HG03196 (cell line): ENCODE measurements around the gene POLA1.
"Not testable (repeated sequence)": the region's sequence is repeated elsewhere in the genome, so short reads cannot be mapped to it uniquely, and the experiment has no call there.

Source experiments
- ATAC-seq: cut with Tn5 transposase; IDR thresholded peaks from one replicate; pipeline ENCODE4 v1.9.1; 2021; ENCODE audit not compliant: unreplicated experiment

The POLA1 gene, protein sequence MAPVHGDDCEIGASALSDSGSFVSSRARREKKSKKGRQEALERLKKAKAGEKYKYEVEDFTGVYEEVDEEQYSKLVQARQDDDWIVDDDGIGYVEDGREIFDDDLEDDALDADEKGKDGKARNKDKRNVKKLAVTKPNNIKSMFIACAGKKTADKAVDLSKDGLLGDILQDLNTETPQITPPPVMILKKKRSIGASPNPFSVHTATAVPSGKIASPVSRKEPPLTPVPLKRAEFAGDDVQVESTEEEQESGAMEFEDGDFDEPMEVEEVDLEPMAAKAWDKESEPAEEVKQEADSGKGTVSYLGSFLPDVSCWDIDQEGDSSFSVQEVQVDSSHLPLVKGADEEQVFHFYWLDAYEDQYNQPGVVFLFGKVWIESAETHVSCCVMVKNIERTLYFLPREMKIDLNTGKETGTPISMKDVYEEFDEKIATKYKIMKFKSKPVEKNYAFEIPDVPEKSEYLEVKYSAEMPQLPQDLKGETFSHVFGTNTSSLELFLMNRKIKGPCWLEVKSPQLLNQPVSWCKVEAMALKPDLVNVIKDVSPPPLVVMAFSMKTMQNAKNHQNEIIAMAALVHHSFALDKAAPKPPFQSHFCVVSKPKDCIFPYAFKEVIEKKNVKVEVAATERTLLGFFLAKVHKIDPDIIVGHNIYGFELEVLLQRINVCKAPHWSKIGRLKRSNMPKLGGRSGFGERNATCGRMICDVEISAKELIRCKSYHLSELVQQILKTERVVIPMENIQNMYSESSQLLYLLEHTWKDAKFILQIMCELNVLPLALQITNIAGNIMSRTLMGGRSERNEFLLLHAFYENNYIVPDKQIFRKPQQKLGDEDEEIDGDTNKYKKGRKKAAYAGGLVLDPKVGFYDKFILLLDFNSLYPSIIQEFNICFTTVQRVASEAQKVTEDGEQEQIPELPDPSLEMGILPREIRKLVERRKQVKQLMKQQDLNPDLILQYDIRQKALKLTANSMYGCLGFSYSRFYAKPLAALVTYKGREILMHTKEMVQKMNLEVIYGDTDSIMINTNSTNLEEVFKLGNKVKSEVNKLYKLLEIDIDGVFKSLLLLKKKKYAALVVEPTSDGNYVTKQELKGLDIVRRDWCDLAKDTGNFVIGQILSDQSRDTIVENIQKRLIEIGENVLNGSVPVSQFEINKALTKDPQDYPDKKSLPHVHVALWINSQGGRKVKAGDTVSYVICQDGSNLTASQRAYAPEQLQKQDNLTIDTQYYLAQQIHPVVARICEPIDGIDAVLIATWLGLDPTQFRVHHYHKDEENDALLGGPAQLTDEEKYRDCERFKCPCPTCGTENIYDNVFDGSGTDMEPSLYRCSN (N-terminal part only)

DNA sequence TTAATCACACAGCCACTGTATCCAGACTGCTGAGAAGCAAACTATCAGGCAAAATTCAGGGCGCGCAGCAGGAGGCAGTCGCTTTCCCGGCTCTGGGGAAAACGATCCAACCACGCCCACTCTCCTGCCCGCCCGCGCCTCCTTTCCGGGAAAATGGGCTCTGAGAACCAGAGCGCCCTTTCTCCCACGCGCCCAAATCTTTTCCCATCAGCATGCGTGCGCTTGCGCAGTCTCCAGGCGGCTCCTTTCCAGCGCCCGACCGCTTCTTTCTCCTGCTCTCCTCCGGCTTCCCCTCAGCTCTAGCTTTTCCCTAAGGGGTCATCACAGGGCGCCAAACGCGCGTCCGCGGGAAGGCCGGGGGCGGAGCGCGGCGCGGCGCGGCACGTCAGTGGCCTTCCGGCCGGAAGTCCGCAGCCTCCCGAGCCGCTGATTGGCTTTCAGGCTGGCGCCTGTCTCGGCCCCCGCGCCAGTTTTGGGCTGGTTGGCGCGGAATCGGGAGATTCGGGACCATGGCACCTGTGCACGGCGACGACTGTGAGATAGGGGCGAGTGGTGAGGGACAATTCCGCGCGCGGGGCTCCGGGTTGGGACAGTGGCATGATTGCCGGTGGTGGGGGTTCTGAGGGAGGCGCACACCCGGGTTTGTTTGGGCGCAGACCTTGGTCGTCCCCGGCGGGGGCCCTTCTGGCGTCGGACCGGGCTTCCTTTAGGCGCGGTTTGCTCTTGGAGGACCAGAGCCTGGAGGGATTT is at the start of gene POLA1:
POLA1 (plus strand) TSS at position 466 of the 750 bp plus-strand sequence; CDS start at position 510, 44 bp downstream.
- peak; percentile 97 for ATAC-seq

DNA sequence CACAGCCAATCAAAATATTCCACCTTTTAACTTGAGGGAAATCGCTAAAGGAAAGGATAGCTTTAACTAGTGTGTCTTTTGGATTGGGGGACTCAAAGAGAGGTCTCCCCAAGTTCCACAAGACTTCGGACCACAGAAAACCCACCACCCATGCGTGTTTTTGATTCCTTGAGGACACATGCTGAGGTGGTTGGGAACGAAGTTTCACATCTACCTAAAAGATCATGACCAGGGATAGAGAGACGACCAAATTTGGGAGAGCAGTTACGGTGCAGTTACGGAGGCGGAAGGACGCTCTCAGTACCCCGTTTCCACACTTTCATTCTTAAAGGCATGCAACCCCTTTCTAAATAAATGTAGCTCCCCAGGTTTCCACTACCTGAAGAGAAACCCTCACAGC is 47.7 kb upstream of the POLA1 start:
- ATAC-seq: no peak

DNA sequence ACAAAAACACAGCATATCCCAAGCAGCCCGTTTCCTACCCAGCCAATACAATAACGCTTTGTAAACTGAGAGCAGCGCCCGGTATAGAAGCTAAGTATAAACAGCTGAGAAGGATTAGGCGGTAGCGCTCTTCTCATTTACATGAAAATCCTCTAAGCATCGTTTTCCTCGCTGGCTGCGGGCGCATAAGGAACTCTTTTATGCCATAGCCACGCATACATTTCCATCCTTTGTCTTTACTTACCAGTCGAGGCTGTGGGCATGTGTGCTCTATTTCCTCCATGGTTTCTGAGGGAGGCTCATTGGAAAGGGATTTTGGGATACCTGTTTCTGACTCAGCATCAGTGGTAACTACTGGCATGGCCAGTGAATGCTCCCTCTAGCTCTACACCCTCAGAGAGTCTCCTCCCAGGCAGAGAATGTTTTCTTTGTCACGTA is 47.0 kb upstream of the POLA1 start:
- no peak for ATAC-seq

DNA sequence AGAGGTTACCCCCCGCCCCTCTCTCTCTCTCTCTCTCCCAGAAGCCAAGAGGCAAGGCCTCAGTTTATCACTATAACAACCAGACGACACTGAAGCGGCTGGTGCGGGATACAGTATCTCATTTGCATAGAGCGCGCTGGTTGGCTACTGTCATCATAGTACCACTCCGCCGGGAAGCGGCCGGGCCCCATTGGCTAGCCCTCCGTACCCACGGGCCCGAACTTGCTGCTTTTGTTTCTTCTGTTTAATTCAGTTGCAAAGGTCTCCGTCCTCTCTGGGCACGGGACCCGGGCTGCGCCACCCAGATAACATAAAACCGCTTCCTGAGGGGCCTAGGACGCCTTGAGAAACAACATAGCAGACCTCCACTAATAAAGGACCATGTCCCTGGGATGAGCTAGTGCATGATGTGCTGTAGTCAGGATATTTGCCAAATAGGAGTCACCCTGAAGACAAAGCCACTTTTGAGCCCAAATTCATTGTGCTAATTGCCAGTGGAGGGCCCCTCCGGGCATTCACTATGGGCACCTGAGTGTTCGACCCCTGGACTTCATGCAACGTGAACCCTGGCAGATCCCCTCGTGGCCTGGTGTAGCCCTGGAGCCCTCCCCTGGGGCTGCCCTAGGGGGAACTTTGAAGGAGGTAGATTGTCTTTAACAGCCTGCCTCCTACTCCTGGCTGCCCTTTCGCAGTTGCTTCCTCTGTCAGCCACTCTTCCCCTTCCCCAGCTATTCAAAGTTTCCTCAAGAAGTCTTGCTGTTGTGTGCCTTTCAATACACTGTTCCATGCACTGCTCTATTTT is 46.3 kb upstream of the POLA1 start, which contains the start of gene PCYT1B:
PCYT1B (minus strand) TSS at position 91 of the 802 bp plus-strand sequence. CDS start 242 bp downstream, outside the sequence.
- no peak for ATAC-seq

DNA sequence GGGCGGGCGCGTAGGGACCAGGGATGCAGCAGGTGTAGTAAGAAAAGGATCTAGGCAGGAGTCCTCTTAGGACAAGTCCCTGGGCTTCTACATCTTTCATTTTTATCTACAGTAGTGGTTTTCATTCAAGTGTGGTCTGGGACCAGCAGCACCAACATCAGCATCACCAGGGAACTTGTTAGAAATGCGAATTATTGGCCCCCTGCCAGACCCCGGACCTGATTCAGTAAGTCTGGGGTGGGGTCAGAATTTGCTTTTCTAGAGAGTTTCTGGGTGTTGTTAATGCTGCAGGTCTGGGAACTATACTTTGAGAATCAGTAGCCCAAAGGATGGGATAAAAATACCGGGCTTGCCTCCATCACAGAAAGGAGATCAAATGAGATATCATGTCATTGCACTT is 45.2 kb upstream of the POLA1 start:
- ATAC-seq: no peak

DNA sequence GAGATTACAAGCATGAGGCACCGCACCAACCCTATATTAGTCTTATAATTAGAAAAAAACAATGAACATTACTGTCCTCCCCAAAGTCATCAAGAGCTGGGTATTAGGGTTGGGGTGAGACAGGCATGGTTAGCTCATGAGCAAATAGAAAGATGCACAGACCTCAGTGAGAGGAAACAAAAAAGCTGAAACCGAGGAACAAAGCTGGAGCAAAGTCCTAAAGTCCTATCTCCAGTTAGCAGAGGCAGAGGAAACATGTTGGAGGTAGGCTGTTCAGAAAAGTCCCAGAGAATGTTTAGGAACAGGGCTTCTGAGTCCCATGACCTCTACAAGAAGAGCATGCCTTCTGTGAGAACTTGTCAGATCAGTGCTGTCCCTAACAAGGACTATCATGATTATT is 41.9 kb upstream of the POLA1 start:
- ATAC-seq: no peak

DNA sequence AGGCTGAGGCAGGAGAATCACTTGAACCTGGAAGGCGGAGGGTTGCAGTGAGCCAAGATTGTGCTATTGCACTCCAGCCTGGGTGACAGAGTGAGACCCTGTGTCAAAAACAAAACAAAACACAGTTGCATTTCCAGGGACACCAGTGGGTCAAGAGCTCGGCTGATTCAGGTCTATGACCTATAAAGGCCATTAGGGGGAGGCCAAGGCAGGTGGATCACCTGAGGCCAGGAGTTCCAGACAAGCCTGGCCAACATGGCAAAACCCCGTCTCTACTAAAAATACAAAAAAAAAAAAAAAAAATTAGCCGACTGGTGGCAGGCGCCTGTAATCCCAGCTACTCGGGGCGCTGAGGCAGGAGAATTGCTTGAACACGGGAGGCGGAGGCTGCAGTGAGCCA is 38.0 kb upstream of the POLA1 start:
- not testable (repeated sequence) for ATAC-seq

DNA sequence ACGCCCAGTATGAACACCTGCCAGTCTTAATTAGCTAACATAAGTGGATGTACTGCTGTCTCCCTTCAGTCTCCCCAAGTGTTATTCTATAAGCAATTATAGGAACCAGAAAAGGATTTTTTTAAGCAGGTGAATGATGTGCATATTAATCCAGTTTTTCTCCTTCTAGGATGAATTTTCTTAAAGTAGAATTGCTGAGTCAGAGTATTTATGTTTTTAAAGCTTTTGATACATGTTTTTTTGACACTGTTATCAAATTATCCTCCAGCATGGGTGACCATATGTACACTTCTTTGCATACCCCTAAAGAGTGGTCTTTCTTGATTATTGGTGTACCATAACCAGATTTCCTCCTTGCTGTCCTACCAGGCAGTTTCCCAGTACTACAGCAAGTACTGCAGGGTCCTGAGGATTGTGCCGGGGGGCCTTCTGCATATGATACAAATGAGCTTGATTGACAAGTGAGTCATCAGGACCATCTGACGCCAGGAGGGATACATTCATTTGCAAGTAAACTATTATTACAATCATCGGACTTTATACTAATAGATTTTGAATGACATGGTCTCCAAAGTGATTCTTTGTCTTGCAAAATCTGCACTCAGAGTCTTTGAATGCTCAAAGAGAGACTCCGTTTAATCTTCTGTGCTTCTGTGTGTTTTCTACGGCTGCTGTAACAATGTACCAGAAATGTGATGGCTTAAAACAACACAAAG is 35.9 kb upstream of the POLA1 start:
- ATAC-seq: no peak

DNA sequence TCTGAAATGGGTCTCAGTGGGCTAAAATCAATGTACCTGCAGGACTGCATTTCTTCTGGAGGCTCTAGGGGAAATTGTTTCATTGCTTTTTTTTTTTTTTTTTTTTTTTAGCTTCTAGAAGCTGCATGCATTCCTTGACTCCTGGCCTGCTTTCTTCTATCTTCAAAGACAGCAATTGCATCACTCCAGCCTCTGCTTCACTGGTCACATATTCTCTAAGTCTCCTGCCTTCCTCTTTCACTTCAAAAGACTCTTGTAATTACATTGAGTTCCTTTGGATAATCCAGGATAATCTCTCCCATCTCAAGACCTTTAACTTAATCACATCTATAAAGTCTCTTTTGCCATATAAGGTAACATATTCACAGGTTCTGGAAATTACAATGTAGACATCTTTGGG is 35.3 kb upstream of the POLA1 start:
- no peak for ATAC-seq

DNA sequence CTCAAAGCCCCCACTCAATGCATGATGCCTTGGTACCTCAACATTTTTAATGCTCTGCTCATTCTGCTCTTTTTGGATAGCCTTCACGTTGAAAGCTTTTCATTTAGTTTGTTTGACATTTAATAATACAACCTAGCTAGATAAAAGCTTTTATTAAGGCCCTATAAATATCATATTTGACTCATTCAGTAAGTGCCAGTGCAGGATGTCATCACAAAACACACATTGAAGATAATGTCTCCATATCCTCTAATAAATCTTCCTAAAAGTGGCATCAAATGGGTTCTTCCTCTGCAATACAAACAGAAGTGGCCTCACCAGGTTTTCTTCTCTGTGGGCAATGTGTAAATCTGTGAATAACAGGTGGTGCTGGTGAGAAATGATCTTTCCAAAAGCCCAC is 34.6 kb upstream of the POLA1 start:
- ATAC-seq: no peak

DNA sequence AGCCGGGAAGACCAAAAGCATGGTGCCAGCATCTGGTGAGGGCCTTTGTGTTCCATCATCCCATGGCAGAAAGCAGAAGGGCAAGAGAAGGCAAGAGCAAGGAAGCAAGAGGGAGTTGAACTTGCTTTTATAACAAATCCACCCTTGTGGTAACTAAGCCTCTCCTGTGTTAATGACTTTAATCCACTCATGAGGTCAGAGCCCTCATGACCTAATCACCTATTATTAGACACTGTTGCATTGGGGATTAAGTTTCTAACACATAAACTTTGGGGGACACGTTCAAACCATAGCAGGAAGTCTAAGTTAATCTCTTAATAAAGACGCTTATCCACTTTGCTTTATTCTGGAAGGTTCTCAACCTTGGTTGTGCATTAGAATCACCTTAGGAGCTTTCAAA is 34.1 kb upstream of the POLA1 start:
- no peak for ATAC-seq

DNA sequence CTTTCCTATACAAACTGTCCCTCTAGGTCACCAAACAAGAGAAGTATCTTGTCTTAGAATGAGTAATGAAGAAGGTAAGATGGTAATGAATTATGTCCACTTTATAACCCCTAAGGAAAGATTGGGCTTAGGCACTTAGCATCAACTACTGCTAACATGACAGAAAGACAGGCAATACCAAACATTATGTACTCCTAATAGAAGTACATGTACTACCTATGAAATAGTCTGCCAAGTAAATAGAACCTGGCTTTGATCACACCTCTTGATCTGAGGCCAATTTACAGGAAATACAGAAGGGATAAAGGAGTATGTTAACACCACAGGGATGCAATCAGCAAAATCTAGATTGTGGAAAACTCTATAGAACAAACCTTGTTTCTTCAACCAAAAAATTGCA is 32.4 kb upstream of the POLA1 start:
- no peak for ATAC-seq

DNA sequence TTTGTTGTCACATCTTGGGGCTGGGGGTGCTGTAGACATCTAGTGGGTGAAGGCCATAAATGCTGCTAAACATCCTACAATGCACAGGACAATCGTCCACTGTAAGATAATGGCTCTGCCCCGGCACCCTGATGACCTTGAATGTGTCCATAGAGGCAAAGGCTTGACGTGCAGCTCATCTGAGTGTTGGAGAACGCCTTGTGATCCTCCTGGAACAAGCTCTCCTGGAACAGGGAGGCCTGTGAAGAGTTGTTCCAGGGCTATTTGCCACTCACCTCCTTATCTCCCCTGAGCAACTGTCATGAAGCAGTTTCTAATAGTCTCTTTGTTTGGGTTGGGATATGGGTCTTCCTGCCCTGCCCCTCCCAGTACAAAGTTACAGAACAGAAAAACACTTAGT is 31.4 kb upstream of the POLA1 start:
- no peak for ATAC-seq

DNA sequence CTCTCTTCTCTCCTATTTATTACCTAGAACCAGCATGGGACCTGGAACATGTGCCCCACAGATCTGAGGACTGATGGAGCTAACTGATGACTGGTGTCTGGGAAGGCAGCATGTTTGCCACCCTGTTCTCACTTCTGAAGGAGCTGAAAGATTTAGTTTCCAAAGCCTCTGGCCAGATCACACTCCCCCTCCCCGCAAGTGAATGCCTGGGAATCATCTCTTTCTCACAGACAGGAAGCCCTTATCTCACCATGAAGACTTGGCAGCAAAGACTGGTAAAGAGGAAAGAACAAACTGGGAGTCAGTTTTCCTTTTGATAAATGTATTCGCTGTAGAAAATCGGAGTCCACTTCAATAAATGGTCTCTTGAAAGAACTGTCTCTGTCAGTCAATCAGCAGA is 25.6 kb upstream of the POLA1 start:
- no peak for ATAC-seq

DNA sequence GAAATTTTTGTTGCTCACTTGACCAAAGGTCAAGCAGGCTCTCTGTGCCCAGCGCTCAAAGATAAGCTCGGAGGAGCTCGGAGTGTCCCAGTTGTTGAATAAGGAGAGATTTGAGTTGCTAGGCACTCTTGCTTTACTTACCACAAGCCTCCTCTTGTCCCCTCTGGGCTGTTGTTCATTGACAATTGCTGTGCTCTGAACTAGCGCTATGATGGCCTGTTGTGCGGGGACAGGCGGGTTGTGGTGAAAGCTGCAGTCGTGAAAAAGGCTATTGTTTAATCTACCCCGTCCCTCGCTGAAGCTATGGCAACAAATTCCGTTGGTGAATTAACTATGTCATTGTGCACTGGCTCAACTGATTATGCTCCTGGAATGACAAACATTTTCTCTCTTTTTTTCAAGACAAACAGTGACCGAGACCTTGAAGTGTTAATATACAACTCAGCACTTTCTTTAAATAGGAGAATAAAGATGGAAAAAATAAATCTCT is 21.0 kb upstream of the POLA1 start:
- no peak for ATAC-seq

DNA sequence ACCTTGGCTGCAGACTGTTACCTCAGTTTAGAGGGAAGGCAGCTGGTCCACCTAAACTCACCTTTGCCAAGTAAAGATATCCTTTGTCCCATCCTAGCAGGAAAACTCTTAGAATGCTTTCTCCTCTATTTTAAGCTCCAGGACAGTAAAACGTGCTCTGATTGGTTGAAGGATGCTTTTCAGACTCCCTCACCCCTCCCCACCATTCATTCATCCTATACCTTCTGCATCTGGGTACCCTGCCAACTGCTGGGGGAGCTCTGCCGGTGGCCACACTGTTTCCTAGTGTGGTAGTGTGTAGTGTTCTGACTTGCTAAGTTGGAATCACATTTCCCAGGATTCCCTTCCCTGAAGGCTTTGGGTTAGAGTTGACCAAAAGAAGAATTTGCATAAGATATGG is 20.3 kb upstream of the POLA1 start:
- ATAC-seq: no peak

DNA sequence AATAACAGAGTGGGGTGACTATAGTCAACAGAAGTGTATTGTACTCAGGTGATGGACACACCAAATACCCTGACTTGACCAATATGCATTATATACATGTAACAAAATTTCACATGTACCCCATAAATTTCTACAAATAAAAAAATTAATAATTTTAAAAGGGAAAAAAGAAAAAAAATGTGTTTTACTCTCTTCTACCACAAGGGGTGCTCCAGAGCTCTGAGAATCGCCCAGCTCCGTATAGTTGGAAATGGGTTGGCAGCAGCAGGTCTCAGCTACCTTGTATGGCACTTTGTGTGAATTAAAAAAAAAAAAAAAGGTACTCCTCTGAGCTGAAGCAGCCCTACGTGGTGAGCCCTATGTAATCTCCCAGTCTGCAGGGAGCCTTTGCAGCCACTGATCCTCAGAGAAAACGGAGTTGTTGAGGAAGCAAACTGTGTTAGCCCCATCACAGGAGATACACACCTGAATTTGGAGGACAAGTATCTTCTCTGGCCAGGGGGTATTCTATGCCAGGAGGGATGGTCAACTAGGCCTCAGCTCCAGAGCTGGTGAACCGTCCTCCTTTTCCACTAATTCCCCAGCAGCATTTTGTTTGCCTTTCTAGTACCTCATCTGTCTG is 17.2 kb upstream of the POLA1 start:
- ATAC-seq: no peak

DNA sequence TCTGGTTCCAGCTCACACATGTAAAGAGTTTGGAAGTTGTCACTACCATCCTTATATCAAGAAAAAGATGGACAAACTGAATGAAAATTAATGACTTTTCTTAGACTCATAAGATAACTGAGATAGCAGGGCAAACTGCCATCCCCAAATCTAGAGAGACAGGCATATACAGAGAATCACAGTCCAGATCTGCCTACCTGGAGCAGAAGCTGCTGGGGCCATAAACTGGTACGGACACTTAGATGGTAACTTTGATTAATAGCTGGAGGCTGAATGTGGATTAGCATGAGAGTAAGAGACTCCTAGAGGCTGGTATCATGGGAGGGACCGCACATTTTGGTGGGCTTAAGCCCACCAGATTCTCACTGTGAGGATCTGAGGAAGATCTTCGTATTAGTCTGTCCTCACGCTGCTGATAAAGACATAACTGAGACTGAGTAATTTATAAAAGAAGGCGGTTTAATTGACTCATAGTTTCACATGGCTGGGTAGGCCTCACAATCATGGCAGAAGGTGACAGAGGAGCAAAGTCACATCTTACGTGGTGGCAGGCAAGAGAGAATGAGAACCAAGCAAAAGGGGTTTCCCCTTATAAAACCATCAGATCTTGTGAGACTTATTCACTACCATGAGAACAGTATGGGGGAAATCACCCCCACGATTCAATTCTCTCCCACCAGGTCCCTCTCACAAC is 10.8 kb upstream of the POLA1 start:
- no peak for ATAC-seq
